Naive thymus-derived CD8-positive, alpha-beta T cell (primary cell): ENCODE results near the gene MNS1. TPM values are rescaled to one million over a fixed set of nuclear protein-coding genes. Genes with fewer than 3 reads are reported as not detected.

ENCODE experiments used
- ATAC-seq, 2 donors: fragments of 150-1000 bp; cut with Tn5 transposase in 1 of 2; sonication (Bioruptor Pico), chemical (Tn5 transposase) in 1 of 2; 1 replicate in 1 of 2; 2 replicates in 1 of 2; pipeline ENCODE4 v1.10.0; 2021; ENCODE audit warnings: mild to moderate bottlenecking in 2 of 2, moderate library complexity in 2 of 2
- POLR2A ChIA-PET: fragments of 350-600 bp; sonication (Branson Sonifier 250); formaldehyde crosslinking; loops from one replicate; lab custom pipeline; 2021; ENCODE audit warnings: antibody characterized with exemption; lab: Charles Lee
- DNase-seq, 10 donors: peaks; one replicate each; pipeline versions ENCODE4 v3.0.0 to v3.0.0-alpha.2; 2020 to 2022
- H3K27ac Mint-ChIP-seq, 10 donors: one replicate each; pipeline ENCODE4 v1.8.0; 2020 to 2022; ENCODE audit warnings: mild to moderate bottlenecking in 10 of 10, mixed read lengths in 10 of 10, moderate library complexity in 4 of 10, inconsistent platforms in 1 of 10
- H3K27me3 Mint-ChIP-seq, 5 donors: one replicate each; pipeline ENCODE4 v1.8.0; 2021 to 2022; ENCODE audit warnings: mixed read lengths in 5 of 5
- H3K36me3 Mint-ChIP-seq, 3 donors: one replicate each; pipeline ENCODE4 v1.8.0; 2020 to 2022; ENCODE audit warnings: mixed read lengths in 3 of 3, mild to moderate bottlenecking in 2 of 3, inconsistent platforms in 1 of 3
- H3K4me1 Mint-ChIP-seq, 4 donors: one replicate each; pipeline ENCODE4 v1.8.0; 2021 to 2022; ENCODE audit warnings: mixed read lengths in 4 of 4
- H3K4me3 Mint-ChIP-seq, 10 donors: one replicate each; pipeline ENCODE4 v1.8.0; 2020 to 2022; ENCODE audit warnings: mild to moderate bottlenecking in 10 of 10, mixed read lengths in 10 of 10, moderate library complexity in 6 of 10, inconsistent platforms in 1 of 10
- H3K9me3 Mint-ChIP-seq, 9 donors: one replicate each; pipeline ENCODE4 v1.8.0; 2020 to 2022; ENCODE audit warnings: mixed read lengths in 9 of 9, mild to moderate bottlenecking in 3 of 9, inconsistent platforms in 1 of 9, moderate library complexity in 1 of 9
- polyA plus RNA-seq, 3 donors: library from polyadenylated mRNA; unstranded; fragments of 300-500 nt; fragmentation: Illumina TruSeq; gene quantifications; one replicate each; pipeline ENCODE4 v1.2.3, GENCODE V29; 2021
- total RNA-seq, 8 experiments: library from RNA in 2 of 8; stranded (reverse) in 2 of 8; gene quantifications; one replicate each; pipeline ENCODE4 v1.2.3 and lab custom pipeline; 2021 to 2026

MNS1 gene
- total and polyA plus RNA-seq, 5 experiments from 2014 or later: not detected

DNA sequence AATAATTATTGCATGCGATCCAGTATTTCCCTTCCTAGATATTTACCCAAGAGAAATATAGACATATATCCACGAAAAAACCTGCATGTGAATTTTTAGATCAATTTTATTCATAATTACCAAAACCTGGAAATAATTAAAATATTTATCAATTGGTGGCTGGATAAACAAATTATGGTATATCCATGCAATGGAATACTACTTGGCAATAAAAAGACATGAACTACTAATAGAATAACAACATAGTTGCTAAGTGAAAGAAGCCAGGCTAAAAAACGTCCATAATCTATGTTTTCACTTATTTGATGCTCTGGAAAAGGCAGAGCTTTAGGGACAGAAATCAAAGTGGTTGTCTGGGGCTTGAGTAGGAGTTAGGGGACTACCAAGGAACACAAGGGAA lies 79.0 kb downstream of the MNS1 start:
- Mint-ChIP-seq H3K4me1 (no peaks in the 10 kb centered on the region), H3K27me3 (peaks cover 0 to 4% (median 1%) of the 10 kb centered on the region in 5 donors), H3K4me3 (no peak overlapping the region), H3K36me3 (peaks cover 0 to 7% (median 6%) of the 10 kb centered on the region in 3 donors), H3K9me3 (peaks cover 0 to 9% (median 3%) of the 10 kb centered on the region in 9 donors), H3K27ac (no peak overlapping the region)
- POLR2A ChIA-PET: interaction anchor here (0.6 kb wide), 1 partner anchor 321 kb away, joined by 3 read pairs; no protein-coding TSS in a partner anchor
- DNase-seq: no peak
- no peak for ATAC-seq

DNA sequence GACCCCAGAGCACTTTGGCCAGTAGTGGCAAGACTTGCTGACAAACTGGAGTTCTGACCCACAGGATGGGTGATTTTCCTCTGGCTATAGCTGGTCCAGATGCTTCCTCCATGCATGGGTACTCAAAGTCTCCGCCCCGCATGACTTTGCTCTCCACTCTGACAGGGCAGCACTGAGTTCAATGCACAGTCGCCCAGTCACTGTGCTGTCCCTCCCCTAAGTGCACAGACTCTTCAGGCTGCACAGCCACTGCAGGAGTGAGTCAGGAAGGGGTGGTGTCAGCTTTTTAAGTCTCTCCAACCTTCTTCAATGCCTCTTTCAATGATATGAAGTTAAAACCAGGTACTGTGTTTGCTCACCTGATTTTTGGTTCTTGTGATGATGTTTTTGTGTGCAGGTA lies 81.9 kb downstream of the MNS1 start:
- no peak overlapping the region for H3K4me3 Mint-ChIP-seq
- H3K27ac Mint-ChIP-seq: no peak overlapping the region
- no peak for ATAC-seq
- POLR2A ChIA-PET: no interaction called here
- peaks cover 0 to 29% (median 23%) of the 10 kb centered on the region in 3 donors for H3K36me3 Mint-ChIP-seq
- no peak for DNase-seq
- no peaks in the 10 kb centered on the region for H3K4me1 Mint-ChIP-seq
- H3K9me3 Mint-ChIP-seq: peaks cover 14 to 36% (median 30%) of the 10 kb centered on the region in 9 donors
- H3K27me3 Mint-ChIP-seq: peaks cover 5 to 11% (median 6%) of the 10 kb centered on the region in 5 donors

Other genes starting within 250 kb of the MNS1 start
- 10 to 100 TPM; 34.6 to 36.0 TPM for gene RFX7, start 221.3 kb downstream of the MNS1 start, total RNA-seq
- 1 to 10 TPM; 3.0 to 4.2 (median 3.8) TPM for gene RFX7, start 221.3 kb downstream of the MNS1 start, polyA plus RNA-seq
- 1 to 10 TPM; 3.0 to 3.8 TPM for gene TEX9, start 99.7 kb downstream of the MNS1 start, total RNA-seq
- gene TEX9, start 99.7 kb downstream of the MNS1 start, polyA plus RNA-seq: under 1 TPM; 0.16 to 0.94 (median 0.75) TPM